ENCODE data around the gene HBZ. TPM values are rescaled to one million over a fixed set of nuclear protein-coding genes. Genes with fewer than 3 reads are reported as not detected.

The HBZ gene
- total and polyA plus RNA-seq, 9 of the 15 experiments (the other 6 are each of a cell fraction or from before 2014, with no cell fraction given): 58.0 to 610 (median 113) TPM

- TF ChIP-seq PRDM10 (IDR thresholded peaks at IDR 0.05; ENCODE audit: partially characterized antibody) (no peak), COPS2 (conservative IDR thresholded peaks at IDR 0.05) (no peak), CSDE1 (IDR thresholded peaks at IDR 0.05) (no peak), TCF3 (CRISPR knock-in tag; IDR thresholded peaks at IDR 0.05) (peak; percentile 86), CBFB (CRISPR knock-in tag; IDR thresholded peaks at IDR 0.05) (no peak), BCOR (IDR thresholded peaks at IDR 0.05) (peak; percentile 70; the same call in 1 of the 2 replicates), ZNF75A (CRISPR knock-in tag; IDR thresholded peaks at IDR 0.05) (no peak), ZNF76 (CRISPR knock-in tag; IDR thresholded peaks at IDR 0.05; ENCODE audit: borderline replicate concordance) (peak; percentile 72; the same call in 1 of the 2 replicates), RFX7 (CRISPR knock-in tag; IDR thresholded peaks at IDR 0.05) (no peak), ZBTB9 (CRISPR knock-in tag; IDR thresholded peaks at IDR 0.05) (0 out of 2 replicates have a peak, but pooled peaks have one; percentile 37), CREM (IDR thresholded peaks at IDR 0.05; ENCODE audit: low read depth) (peak; percentile 89), GATAD2B (IDR thresholded peaks at IDR 0.05; ENCODE audit: borderline replicate concordance) (no peak), ZNF384 (IDR thresholded peaks at IDR 0.05; ENCODE audit: low read depth, low read length) (0 out of 2 replicates have a peak, but pooled peaks have one; percentile 21), DPF2 (IDR thresholded peaks at IDR 0.05) (peak; percentile 76), SMARCA5 (IDR thresholded peaks at IDR 0.05) (0 out of 2 replicates have a peak, but pooled peaks have one; percentile 68), HNRNPH1 (optimal IDR thresholded peaks at IDR 0.05; ENCODE audit: low read depth, low read length) (no peak), CREB1 (IDR thresholded peaks at IDR 0.05) (peak; percentile 79), CREB1 (CRISPR knock-in tag; IDR thresholded peaks at IDR 0.05) (peak; percentile 60; the same call in 1 of the 2 replicates), LCOR (CRISPR knock-in tag; IDR thresholded peaks at IDR 0.05) (peak; percentile 72), ZNF764 (CRISPR knock-in tag; IDR thresholded peaks at IDR 0.05; ENCODE audit: low read depth) (no peak), HMBOX1 (IDR thresholded peaks at IDR 0.05) (peak; percentile 69)
These were observed 7.6 kb upstream of the HBZ start (continued) for GRCh38 chr16:144797-145252.
